GM21737 (cell line): ENCODE measurements around the gene TTLL9.

Experiments used
- ATAC-seq: cut with Tn5 transposase; IDR thresholded peaks from one replicate; pipeline ENCODE4 v1.9.1; 2021; ENCODE audit warnings: mild to moderate bottlenecking, moderate library complexity; ENCODE audit not compliant: unreplicated experiment

The TTLL9 gene

DNA sequence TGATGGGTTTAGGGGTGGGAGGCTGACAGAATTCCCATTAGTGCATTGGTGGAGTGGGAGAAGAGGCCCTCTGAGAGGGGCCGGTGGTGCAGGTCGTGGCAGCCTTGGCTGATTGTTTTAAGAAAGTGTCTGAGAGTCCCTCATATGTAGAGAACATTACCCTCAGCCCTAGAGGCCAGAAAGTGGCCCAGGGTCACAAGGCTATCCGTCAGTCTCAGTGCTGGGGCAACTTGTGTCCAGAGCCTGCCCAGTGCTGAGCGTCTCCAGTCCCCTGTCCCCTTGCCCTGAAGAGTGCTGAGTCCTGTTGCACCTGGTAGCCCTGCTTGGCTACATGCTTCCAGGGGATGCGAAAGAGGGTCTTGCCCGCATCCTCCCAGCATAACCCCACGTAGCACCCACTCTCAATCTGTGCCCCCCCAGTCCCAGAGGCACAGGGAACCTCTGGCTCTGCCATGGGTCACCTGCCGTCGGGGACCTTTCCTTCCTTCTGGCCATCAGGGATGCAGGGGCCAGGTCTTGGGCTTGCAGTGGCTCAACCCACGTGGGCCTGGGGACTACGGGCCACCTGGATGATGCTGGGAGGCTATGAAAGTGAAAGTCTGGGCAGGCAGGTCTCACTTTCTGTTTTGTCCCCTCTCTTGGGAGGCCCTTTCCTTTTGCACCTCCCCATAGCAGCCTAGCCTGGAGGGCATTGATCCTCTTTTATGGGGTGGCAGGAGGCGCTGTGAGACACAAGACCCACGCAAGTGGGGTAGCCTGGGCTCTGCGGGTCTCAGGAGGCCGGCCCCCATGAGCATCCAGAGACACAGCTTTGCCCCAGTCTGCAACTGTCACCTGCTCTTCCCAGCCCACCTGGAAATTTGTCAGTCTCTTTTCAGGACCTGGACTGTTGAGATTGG is 12.3 kb upstream of the TTLL9 start:
- no peak for ATAC-seq

DNA sequence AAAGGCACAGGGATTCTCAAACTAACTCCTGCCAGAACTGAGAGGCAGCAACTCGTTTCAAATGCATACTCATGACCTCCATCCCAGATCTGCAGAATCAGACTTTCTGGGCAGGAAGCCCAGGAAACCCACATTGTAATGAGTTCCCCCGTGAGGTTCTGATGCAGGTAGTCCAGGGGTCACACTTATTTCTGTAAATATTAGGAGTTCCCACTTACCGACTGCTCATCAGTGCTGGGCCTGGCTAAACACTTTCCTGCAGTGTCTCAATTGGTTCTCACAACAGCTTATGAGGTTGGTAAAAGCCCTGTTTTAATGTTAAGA is 11.7 kb upstream of the TTLL9 start:
- no peak for ATAC-seq

- ATAC-seq = no peak
These were observed 11.0 kb upstream of the TTLL9 start for GRCh38 chr20:31859266-31859997.

- ATAC-seq = no peak
These were observed 10.4 kb upstream of the TTLL9 start for GRCh38 chr20:31859998-31860380.

DNA sequence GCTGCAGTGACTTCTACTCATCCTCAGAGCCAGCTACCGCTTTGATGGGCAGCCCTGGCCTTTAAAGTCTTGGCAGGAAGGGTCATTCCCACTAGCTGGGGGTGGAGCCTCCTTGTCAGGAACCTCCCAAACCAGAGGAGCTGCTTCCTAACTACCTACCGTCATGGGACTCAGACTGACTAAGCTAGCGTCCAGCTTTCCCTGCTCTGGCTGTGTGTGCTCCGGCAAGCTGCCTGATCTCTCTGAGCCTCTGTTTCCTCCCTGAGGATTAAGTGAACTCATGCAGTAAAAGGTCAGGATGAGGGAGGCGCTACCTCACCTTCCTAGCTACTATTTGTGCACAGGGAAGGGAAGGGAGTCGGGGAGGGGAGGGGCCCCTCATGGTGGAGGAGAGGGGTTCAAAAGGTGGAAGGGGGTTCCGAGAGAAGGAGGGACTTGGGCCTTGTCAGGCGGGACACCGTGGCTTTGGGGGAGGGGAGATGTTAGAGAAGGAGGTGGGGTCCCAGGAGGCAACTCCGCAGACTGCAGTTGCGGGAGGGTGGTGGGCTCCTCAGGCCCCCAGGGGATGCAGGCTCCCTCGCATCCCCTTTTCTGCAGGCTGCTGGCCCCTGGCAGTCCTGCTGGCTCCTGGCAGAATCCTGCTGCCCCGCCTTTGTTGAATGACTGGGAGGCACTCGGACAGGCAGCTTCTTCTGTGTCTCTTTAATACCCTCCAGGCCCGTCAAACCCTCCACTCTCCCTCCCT is 9.9 kb upstream of the TTLL9 start:
- no peak for ATAC-seq

DNA sequence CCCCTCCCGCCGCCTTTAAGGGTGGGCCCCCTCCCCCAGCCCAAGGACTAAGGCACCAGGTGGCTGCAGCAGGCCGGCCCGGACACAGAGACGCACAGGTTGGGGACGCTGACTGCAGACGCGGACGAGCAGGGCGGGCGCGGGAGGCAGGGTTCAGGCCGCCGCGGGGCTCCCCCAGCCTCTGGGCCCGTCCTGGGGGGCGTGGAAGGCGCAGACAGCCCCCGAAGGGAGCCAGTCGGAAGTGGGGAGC is 9.4 kb upstream of the TTLL9 start:
- ATAC-seq = no peak

GRCh38 chr20:31861385-31862156 is 8.9 kb upstream of the TTLL9 start:
- no peak for ATAC-seq

DNA sequence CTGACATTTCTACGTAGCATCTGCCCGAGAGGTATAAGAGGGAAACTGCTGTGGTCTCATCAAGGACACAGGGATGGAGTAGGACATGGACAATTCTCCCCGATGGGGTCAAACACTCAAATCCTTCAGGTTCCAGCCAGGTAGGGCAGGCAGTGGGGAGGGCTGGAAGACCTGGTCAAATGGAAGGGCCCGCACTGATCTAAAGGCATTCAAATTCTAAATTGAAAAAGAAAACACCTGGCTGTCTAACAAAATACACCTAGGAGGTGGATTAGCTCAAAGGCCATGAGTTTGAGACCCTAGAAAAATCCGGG is 8.3 kb upstream of the TTLL9 start:
- ATAC-seq = no peak

DNA sequence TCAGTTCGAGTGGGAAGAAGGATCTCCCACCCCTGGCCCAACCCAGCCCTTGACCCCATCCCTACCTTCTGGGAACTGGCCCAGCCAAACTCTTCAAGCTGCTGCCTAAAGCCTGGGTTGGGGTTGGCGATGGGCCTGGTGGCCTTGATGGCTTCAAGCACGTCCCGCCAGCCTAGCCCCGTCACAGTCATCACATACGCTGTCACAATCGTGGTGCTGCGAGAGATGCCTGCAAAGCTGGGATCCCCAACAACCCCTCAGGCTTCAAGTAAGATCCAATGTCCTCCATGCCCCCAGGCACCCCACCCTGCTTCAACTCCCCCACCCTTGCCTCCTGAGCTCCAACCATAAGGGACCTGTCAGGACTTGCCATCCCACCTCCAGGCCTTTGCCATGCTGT is 7.9 kb upstream of the TTLL9 start:
- ATAC-seq = no peak

DNA sequence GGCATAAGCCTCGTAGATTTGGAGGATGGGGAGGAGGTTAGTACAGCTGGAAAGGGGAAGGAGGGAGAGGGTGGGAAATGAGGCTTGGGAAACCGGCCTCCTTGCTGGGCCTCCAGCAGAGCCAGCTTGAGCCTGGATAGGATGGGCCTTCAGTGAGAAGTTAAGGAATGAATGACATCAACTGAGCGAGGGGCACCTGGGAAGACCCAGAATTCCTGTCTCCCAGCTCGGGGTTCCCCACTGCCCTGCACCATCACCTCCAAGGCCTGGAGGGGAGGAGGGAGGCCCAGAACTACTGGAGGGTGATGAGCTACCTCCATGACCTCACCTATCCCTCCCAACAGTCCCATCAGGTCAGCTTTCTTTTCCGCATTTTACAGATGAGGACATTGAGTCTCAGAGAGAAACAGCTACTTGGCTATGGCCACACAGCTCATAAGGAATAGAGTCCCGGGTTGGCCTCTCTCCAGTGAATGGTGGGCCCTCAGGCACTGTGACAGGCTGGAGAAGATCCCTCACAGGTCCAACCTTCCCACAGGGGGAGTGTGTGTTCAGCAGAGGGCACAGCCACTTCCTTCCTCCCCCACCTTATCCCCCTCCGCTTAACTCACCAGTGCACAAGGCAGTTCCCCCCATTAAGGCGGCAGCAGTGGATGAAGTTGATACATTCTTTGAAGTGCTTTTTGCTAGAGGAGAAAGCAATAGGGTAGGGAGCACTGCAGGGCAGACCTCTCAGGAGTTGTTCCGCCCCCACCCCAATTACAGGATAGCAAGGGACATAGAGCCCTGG is 6.9 kb upstream of the TTLL9 start:
- no peak for ATAC-seq

DNA sequence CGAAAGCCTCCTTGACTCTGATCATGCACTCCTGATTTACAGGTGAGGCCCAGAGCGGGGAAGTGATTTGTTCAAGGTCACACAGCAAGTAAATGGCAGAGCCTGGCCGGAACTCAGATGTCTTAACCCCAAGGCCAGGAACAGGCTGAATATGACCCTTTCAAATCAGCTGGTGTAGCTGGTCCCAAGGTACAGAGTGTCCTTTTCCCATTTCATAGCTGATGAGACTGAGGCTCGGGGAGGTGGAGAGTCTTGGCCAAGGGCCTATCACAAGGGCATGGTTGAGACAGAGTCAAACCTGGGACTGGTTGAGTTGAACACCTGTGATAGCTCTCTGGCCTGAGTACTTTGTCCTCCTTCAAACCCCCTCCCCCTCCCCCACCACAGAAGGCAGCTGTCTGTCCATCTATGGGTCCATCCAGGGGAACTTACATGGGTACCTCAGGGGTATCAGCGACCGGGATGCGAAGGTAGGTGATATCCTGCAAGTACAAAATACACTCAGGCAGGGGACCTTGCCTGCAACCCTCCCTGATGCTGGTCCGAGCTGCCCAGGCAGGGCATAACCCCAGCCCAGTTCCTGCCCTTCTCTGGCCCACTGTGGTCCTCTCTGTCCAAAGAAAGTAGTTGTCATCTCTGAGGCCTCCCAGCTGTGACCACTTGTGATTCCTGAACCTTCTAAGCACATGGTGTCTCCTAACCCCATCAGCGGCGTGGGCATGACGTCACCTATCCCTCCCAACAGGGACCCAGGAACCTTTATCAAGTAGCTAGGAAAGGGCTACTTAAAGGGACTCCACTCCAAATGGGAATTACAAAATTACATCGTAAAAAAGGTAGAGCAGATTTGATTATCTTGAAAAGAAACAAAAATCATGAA is 5.7 kb upstream of the TTLL9 start:
- no peak for ATAC-seq

DNA sequence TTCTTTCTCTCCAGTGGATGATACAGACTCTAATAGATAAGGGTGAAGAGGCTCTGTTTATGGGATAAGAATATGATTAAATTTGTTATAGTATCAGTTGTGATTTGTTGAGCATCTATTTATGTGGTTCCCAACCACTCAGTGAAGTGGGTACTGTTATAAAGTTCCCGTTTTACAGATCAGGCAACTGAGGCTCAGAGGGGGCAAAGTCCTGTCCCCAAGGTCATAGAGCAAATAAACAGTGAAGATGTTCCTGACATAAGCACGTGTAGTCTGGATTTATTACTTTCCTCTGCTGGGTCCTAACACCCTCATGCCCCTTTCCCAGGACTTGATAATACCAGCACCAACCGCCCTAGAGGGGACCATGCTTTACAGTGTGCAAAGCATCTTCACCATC is 4.2 kb upstream of the TTLL9 start:
- no peak for ATAC-seq

GRCh38 chr20:31868853-31869672 is 1.4 kb upstream of the TTLL9 start:
- no peak for ATAC-seq

GRCh38 chr20:31869673-31869941 is 827 bp upstream of the TTLL9 start:
- no peak for ATAC-seq

GRCh38 chr20:31870726-31871617 is 538 bp downstream of the TTLL9 start:
- ATAC-seq = no peak

GRCh38 chr20:31871618-31871954 is 1.2 kb downstream of the TTLL9 start:
- no peak for ATAC-seq

DNA sequence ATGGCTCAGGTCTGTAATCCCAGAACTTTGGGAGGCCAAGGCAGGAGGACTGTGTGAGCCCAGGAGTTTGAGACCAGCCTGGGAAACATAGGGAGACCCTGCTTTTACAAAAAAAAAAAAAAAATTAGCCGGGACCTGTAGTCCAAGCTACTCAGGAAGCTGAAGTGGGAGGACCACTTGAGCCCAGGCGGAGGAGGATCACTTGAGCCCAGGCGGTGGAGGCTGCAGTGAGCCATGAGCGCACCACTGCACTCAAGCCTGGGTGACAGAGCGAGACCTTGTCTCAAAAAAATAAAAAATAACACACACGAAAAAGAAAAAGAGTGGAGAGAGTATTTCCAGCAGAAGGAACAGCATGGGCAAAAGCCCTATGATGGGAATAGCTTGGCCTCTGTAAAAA is 2.0 kb downstream of the TTLL9 start:
- no peak for ATAC-seq

- ATAC-seq = no peak
These were observed 5.2 kb downstream of the TTLL9 start for GRCh38 chr20:31875671-31876070.
